ENCODE data around the gene FLAD1. TPM values are rescaled to one million over a fixed set of nuclear protein-coding genes. Genes with fewer than 3 reads are reported as not detected.

FLAD1 gene
- total and polyA plus RNA-seq, 2 of the 8 experiments (the other 6 are each of a cell fraction or from before 2014, with no cell fraction given), result 104 to 143 TPM

DNA sequence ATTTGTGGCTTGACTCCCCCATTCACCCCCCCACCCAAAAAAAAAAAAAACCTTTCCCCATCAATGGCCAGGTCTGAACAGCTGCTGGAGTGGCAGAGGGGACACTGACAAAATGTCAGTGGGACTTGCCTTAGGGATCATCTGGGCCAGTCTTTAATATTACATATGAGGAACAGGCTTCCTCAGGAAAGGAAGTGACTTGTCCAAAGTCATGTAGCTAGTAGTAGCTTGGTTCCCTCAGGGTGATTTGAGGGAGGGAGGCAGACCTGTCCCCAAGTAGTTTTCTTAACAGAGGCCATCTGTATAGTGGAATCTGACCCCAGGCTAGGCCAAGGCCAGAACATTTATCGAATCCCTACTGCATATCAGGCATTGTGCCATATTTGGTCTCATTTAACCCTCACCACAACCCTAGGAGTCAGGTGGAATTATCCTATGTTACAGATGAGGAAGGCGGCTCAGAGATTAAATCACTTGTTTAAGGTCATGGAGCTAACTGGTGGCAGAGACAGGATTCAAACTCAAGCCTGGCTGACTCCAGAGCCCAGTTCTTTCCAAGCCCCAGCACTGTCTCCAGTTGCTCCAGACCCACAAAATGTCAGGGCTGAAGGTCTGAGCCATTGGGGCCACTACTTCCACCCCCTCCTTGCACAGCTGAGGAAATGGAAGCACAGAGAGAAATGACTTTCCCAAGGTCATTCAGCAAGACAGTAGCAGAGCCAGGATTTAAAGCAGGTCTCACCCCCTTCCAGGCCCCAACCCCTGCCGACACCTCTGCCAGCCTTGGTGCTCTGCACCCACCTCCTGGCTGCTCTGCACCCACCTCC is 29.8 kb downstream of the FLAD1 start:
- no peak for FAIRE-seq
- Histone ChIP-seq H2BK5ac (ENCODE audit: low read depth, low read length) (peak overlapping the region; percentile 87; the same call in 1 of the 2 replicates), H3K14ac (ENCODE audit: insufficient read length) (no peak overlapping the region), H4K5ac (ENCODE audit: insufficient read length, low read depth, low read length) (no peak overlapping the region), H3K79me2 (ENCODE audit: control insufficient read depth in 1 of 2, insufficient read depth in 2 of 2, low read length in 2 of 2) (peaks cover 0 to 20% of the 10 kb centered on the region in 2 experiments; a peak in 2 of 4 replicates), H3K4me2 (ENCODE audit: insufficient read depth in 1 of 2, low read depth in 2 of 2, low read length in 2 of 2) (peak overlapping the region; percentile 50 to 61; a peak in 2 of 4 replicates), H4K8ac (ENCODE audit: extremely low read depth, insufficient read depth, low read length) (no peak overlapping the region), H2BK20ac (ENCODE audit: low read length) (peak overlapping the region; percentile 72; the same call in 1 of the 2 replicates), H3K23ac (ENCODE audit: insufficient read length) (no peak overlapping the region), H2BK12ac (ENCODE audit: low read depth, low read length) (peak overlapping the region; percentile 75; the same call in 1 of the 2 replicates), H3K4me3 (ENCODE audit: extremely low read depth in 1 of 4, insufficient read depth in 2 of 4, low read depth in 3 of 4, low read length in 4 of 4) (peak overlapping the region in 2 of 4 experiments; percentile 8 to 38; a peak in 2 of 8 replicates), H2AK5ac (ENCODE audit: low read depth, low read length) (peak overlapping the region; percentile 45; the same call in 1 of the 2 replicates), H3K9me3 (ENCODE audit: insufficient read depth in 2 of 2, low read depth in 1 of 2, low read length in 1 of 2) (no peaks in the 10 kb centered on the region), H2BK15ac (ENCODE audit: low read length) (peak overlapping the region; percentile 98; the same call in 1 of the 2 replicates), H3K18ac (ENCODE audit: extremely low read depth, low read length) (no peak overlapping the region; the same call in none of the 2 replicates), H3K36me3 (ENCODE audit: control insufficient read depth in 2 of 4, insufficient read depth in 4 of 4, low read length in 3 of 4) (peaks cover 0 to 29% (median 13%) of the 10 kb centered on the region in 4 experiments; a peak in 4 of 8 replicates), H2AFZ (ENCODE audit: low read length) (no peak overlapping the region), H3K56ac (replicated peaks; ENCODE audit: insufficient read length, low read depth, low read length) (no peak overlapping the region), H4K20me1 (replicated peaks in 1 of 2; ENCODE audit: control insufficient read depth in 1 of 2, insufficient read depth in 2 of 2, low read length in 2 of 2) (peaks cover 0 to 1% of the 10 kb centered on the region in 2 experiments), H3K9ac (replicated peaks in 1 of 4; ENCODE audit: extremely low read depth in 1 of 4, low read depth in 3 of 4, low read length in 3 of 4) (0 out of 7 replicates have a peak overlapping the region, but pooled peaks of 1 of the 4 experiments have one; percentile 22), H3K4me1 (replicated peaks in 1 of 4; ENCODE audit: control insufficient read depth in 3 of 4, insufficient read depth in 4 of 4, low read length in 3 of 4) (peaks cover 8 to 48% (median 40%) of the 10 kb centered on the region in 4 experiments), H4K91ac (replicated peaks; ENCODE audit: insufficient read length, low read length) (no peak overlapping the region), H3K27ac (ENCODE audit: low read depth, low read length) (no peak overlapping the region), H2BK120ac (replicated peaks; ENCODE audit: low read depth, low read length) (no peak overlapping the region), H3K4ac (replicated peaks; ENCODE audit: insufficient read length, low read depth, low read length) (no peak overlapping the region), H3K27me3 (replicated peaks in 1 of 4; ENCODE audit: control insufficient read depth in 3 of 4, extremely low read depth in 1 of 4, insufficient read depth in 3 of 4, low read length in 3 of 4) (no peaks in the 10 kb centered on the region), H3K23me2 (ENCODE audit: low read depth, low read length) (no peaks in the 10 kb centered on the region; the same call in 1 of the 2 replicates), H3K79me1 (ENCODE audit: low read depth, low read length) (peaks cover 7% of the 10 kb centered on the region; the same call in 1 of the 2 replicates)
- DNase-seq (ENCODE audit: low read depth in 1 of 2, low spot score in 2 of 2), result no peak
- POLR2A ChIA-PET (ENCODE audit: partially characterized antibody), result interaction anchor here (0.9 to 14.8 kb wide), 11 partner anchors 8 to 72 kb away, joined by 3 to 128 read pairs (median 5); partner anchors contain the start of genes CKS1B, FLAD1, LENEP and SHC1
- WGBS, 2 experiments (ENCODE audit: extremely low coverage in 1 of 2, insufficient coverage in 1 of 2, insufficient read length in 1 of 2, insufficient replicate concordance in 2 of 2, low coverage in 1 of 2, low lambda C conversion rate in 2 of 2, missing lambda C conversion rate in 1 of 2), result 84% methylated on average over 3 of the region's 3 CpGs; no CpG with 5 or more reads in 1 of the 2 experiments
- CTCF ChIA-PET (ENCODE audit: partially characterized antibody), result interaction anchor here (0.7 to 18.6 kb wide), 6 partner anchors 15 to 50 kb away, joined by 3 to 354 read pairs (median 8); partner anchors contain the start of genes ADAM15, CKS1B, EFNA4 and LENEP
- TF ChIP-seq GABPA (IDR thresholded peaks at IDR 0.05; ENCODE audit: borderline replicate concordance, insufficient read depth, low read length) (no peak), YY1 (IDR thresholded peaks at IDR 0.05; ENCODE audit: low read depth, low read length) (no peak), FOSL1 (IDR thresholded peaks at IDR 0.05; ENCODE audit: insufficient read depth, low read depth, low read length) (no peak), CHD2 (IDR thresholded peaks at IDR 0.05; ENCODE audit: low read length) (no peak), KDM5A (IDR thresholded peaks at IDR 0.05; ENCODE audit: low read length) (no peak), CEBPB (IDR thresholded peaks at IDR 0.05; ENCODE audit: low read depth, low read length) (no peak), TAF7 (optimal IDR thresholded peaks at IDR 0.05; ENCODE audit: borderline replicate concordance, low read depth, low read length) (no peak), CHD1 (IDR thresholded peaks at IDR 0.05; ENCODE audit: low read depth, low read length) (no peak), CBX8 (IDR thresholded peaks at IDR 0.05; ENCODE audit: borderline replicate concordance, low read depth, low read length) (no peak)
- TF ChIP-seq, protein P1, sequence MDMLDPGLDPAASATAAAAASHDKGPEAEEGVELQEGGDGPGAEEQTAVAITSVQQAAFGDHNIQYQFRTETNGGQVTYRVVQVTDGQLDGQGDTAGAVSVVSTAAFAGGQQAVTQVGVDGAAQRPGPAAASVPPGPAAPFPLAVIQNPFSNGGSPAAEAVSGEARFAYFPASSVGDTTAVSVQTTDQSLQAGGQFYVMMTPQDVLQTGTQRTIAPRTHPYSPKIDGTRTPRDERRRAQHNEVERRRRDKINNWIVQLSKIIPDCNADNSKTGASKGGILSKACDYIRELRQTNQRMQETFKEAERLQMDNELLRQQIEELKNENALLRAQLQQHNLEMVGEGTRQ (IDR thresholded peaks at IDR 0.05; ENCODE audit: low read length), result no peak

All from H1 (cell line).